SU-DHL-6 (cell line): ENCODE data around the gene ACHE.

Source experiments
- H2AFZ ChIP-seq: fragments of 200-600 bp; sonication (generic); 2 replicates; pipeline ENCODE4 v1.6.1; 2014; ENCODE audit warnings: low read depth, mild to moderate bottlenecking, moderate library complexity, mixed read lengths, antibody characterized with exemption, low read length; ENCODE audit not compliant: severe bottlenecking
- H3F3A ChIP-seq: fragments of 200-600 bp; shearing (Covaris generic); 2 replicates; pipeline ENCODE4 v1.6.0; 2016; ENCODE audit warnings: antibody characterized with exemption, mild to moderate bottlenecking; ENCODE audit not compliant: insufficient read depth
- H3K27ac ChIP-seq: fragments of 200-600 bp; sonication (generic); 2 replicates; pipeline ENCODE4 v1.5.1; 2016; ENCODE audit warnings: low read depth, mild to moderate bottlenecking, low read length, moderate library complexity, mixed read lengths
- H3K27me3 ChIP-seq: fragments of 200-600 bp; sonication (generic), shearing (Covaris generic); 2 replicates; pipeline ENCODE4 v1.6.0; 2014; ENCODE audit warnings: mild to moderate bottlenecking, low read length
- H3K36me3 ChIP-seq: fragments of 200-600 bp; sonication (generic); 2 replicates; pipeline ENCODE4 v1.6.1; 2014; ENCODE audit warnings: mild to moderate bottlenecking, low read length, mixed read lengths
- H3K4me2 ChIP-seq: fragments of 300-600, 200-600 bp; shearing (Covaris generic), sonication (generic); 2 replicates; pipeline ENCODE4 v1.6.0; 2014; ENCODE audit warnings: low read length, low read depth, mild to moderate bottlenecking; ENCODE audit not compliant: poor library complexity, severe bottlenecking
- H3K4me3 ChIP-seq: fragments of 200-600 bp; sonication (generic); 2 replicates; pipeline ENCODE4 v1.5.1; 2014; ENCODE audit warnings: antibody characterized with exemption, low read length, mild to moderate bottlenecking, mixed read lengths; ENCODE audit not compliant: insufficient read depth, poor library complexity, severe bottlenecking
- H3K79me2 ChIP-seq: fragments of 200-600 bp; sonication (generic); 2 replicates; pipeline ENCODE4 v1.6.1; 2014; ENCODE audit warnings: mild to moderate bottlenecking, low read length, moderate library complexity; ENCODE audit not compliant: insufficient read depth
- H3K9ac ChIP-seq: fragments of 200-600 bp; sonication (generic); 2 replicates; pipeline ENCODE4 v1.7.0; 2014; ENCODE audit warnings: mild to moderate bottlenecking, low read length
- H3K9me2 ChIP-seq: fragments of 200-600 bp; sonication (generic); replicated peaks from 2 replicates; pipeline ENCODE4 v1.6.1; 2014; ENCODE audit warnings: low read length; ENCODE audit not compliant: insufficient read depth
- H3K9me3 ChIP-seq: fragments of 200-600 bp; sonication (generic); 2 replicates; pipeline ENCODE4 v1.6.1; 2014; ENCODE audit warnings: low read length, mixed read lengths; ENCODE audit not compliant: insufficient read depth
- H4K20me1 ChIP-seq: fragments of 200-600 bp; sonication (generic); 2 replicates; pipeline ENCODE4 v1.6.1; 2014; ENCODE audit warnings: low read depth, mild to moderate bottlenecking, antibody characterized with exemption, low read length, moderate library complexity, mixed read lengths
- CTCF ChIP-seq: fragments of 200-600 bp; sonication (generic); IDR thresholded peaks from one replicate; pipeline ENCODE4 v1.5.1; 2017; ENCODE audit warnings: antibody characterized with exemption, mild to moderate bottlenecking, low read length, moderate library complexity; ENCODE audit not compliant: insufficient read depth, poor library complexity, severe bottlenecking
- EZH2phosphoT487 ChIP-seq: fragments of 200-600 bp; sonication (generic), shearing (Covaris generic); conservative IDR thresholded peaks from 2 replicates; pipeline ENCODE4 v1.6.1; 2018; ENCODE audit warnings: mild to moderate bottlenecking, antibody characterized with exemption, low read length, moderate library complexity, mixed read lengths

Gene ACHE

GRCh38 chr7:100873599-100874299 lies 21.9 kb downstream of the ACHE start:
- TF ChIP-seq CTCF (no peak), EZH2phosphoT487 (no peak)
- peak overlapping the region; percentile 76 for H3K27ac ChIP-seq
- no peaks in the 10 kb centered on the region for H3F3A ChIP-seq
- peak overlapping the region; percentile 70 for H3K4me2 ChIP-seq
- peak overlapping the region; percentile 65 for H3K4me3 ChIP-seq
- no peak overlapping the region for H2AFZ ChIP-seq
- no peaks in the 10 kb centered on the region for H3K27me3 ChIP-seq
- H4K20me1 ChIP-seq = peaks cover 17% of the 10 kb centered on the region; the same call in 1 of the 2 replicates
- H3K9me2 ChIP-seq = no peaks in the 10 kb centered on the region
- no peaks in the 10 kb centered on the region for H3K9me3 ChIP-seq
- H3K9ac ChIP-seq = peak overlapping the region; percentile 96
- H3K79me2 ChIP-seq = peaks cover 38% of the 10 kb centered on the region
- peaks cover 15% of the 10 kb centered on the region; the same call in 1 of the 2 replicates for H3K36me3 ChIP-seq

- peak overlapping the region; percentile 55 for H3K4me3 ChIP-seq
- no peaks in the 10 kb centered on the region for H3K9me2 ChIP-seq
- no peaks in the 10 kb centered on the region for H3K9me3 ChIP-seq
- no peaks in the 10 kb centered on the region for H4K20me1 ChIP-seq
- no peaks in the 10 kb centered on the region for H3K36me3 ChIP-seq
- H3K9ac ChIP-seq = peak overlapping the region; percentile 72
- no peaks in the 10 kb centered on the region for H3K27me3 ChIP-seq
- peak overlapping the region; percentile 57 for H2AFZ ChIP-seq
- no peaks in the 10 kb centered on the region for H3K79me2 ChIP-seq
- 0 out of 2 replicates have a peak, but pooled peaks cover 8% of the 10 kb centered on the region for H3F3A ChIP-seq
- peak overlapping the region; percentile 49 for H3K27ac ChIP-seq
- peak overlapping the region; percentile 56 for H3K4me2 ChIP-seq
- no peak for TF ChIP-seq CTCF
- TF ChIP-seq EZH2phosphoT487 = no peak
Observed at GRCh38 chr7:100867776-100868485, 27.8 kb downstream of the ACHE start.

GRCh38 chr7:100867040-100867775 lies 28.5 kb downstream of the ACHE start, which contains the start of gene TRIP6:
TSS of gene TRIP6 (plus strand) at chr7:100867387. CDS start at chr7:100867498, 111 bp downstream.
- H3K9me3 ChIP-seq = no peaks in the 10 kb centered on the region
- H3K9ac ChIP-seq = peak within 1 kb of the TSS; percentile 72
- TF ChIP-seq CTCF (no peak), EZH2phosphoT487 (no peak)
- H3K79me2 ChIP-seq = no peaks in the 10 kb centered on the region
- peak within 1 kb of the TSS; percentile 57 for H2AFZ ChIP-seq
- 0 out of 2 replicates have a peak, but pooled peaks cover 8% of the 10 kb centered on the region for H3F3A ChIP-seq
- no peaks in the 10 kb centered on the region for H3K36me3 ChIP-seq
- no peaks in the 10 kb centered on the region for H4K20me1 ChIP-seq
- peak within 1 kb of the TSS; percentile 55 for H3K4me3 ChIP-seq
- H3K27ac ChIP-seq = peak within 1 kb of the TSS; percentile 49
- H3K27me3 ChIP-seq = no peaks in the 10 kb centered on the region
- H3K4me2 ChIP-seq = peak within 1 kb of the TSS; percentile 56
- H3K9me2 ChIP-seq = no peaks in the 10 kb centered on the region
